NCI-H69 (cell line): ENCODE data around the gene GOLIM4.

Experiments
- DNase-seq: peaks from one replicate; lab custom pipeline; 2025; lab: John Stamatoyannopoulos, UW

Gene GOLIM4

DNA sequence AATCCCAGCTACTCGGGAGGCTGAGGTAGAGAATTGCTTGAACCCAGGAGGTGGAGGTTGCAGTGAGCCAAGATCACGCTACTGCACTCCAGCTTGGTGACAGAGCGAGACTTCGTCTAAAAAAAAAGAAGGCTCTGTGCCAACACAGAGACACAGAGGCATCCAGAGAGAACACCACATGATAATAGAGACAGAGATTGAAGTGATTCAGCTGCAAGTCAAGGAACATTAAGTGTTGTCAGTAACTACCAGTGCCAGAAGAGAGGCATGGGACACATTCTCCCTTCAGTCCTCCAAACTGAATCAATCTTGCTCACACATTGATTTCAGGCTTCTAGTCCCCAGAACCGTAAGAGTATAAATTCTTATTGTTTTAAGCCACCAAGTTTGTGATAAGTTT is 97.5 kb downstream of the GOLIM4 start:
- DNase-seq = no peak

DNA sequence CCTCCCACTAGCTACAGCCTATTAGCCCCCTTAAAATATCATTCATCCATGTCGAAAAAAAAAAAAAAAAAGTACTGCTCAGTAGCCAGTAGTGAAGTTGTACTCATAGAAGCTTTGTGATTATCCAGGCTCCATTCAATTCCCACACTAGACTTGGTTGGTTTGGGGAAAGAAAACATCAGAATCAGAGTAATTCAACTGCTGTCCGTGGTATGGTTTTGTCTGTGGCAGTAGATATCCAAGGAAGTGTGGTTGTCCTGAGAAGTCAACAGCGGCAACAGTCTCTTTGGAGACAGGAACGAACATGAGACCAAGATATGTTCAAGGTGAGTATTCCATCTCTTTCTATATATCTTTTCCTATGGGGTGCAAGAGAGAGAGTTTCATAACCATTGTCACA is 99.2 kb downstream of the GOLIM4 start:
- no peak for DNase-seq

DNA sequence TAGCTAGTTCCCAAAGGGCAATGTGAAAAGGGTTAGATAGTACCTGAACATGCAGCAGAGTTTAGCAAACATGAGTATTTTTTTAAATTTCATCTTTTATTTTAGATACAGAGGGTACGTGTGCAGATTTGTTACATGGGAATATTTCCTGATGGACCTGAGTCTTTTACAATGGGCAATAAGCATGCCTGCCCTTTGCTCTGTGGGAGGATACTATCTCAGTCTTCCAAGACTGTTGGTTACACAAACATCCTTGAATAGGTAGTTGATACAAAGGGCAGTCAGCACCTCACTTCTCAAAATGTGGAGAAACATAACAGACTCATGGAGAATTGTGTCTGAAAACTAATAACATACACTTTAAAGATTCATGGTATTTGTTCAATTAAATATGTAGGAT is 103.3 kb downstream of the GOLIM4 start:
- peak; percentile 28 for DNase-seq

DNA sequence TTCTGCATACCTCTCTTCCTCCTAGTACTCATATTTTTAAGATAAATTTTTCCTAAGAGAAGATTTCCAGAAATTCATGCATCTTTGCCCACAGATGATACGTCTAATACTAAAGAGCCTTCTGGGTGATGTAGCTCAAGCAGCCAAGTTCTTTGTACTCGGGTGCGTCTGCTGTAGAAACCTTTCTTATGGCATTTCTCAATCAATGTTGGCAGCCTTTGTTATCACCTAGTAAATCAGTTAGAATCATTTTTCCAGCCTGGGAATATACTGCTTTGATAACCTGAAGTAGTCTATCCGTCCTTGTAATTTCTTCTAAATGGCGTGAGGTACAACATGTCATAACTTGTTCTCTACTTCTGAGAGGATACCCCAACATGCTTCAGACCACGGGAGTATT is 104.5 kb downstream of the GOLIM4 start:
- DNase-seq = no peak

GRCh38 chr3:167989999-167990398 is 105.7 kb downstream of the GOLIM4 start:
- no peak for DNase-seq

DNA sequence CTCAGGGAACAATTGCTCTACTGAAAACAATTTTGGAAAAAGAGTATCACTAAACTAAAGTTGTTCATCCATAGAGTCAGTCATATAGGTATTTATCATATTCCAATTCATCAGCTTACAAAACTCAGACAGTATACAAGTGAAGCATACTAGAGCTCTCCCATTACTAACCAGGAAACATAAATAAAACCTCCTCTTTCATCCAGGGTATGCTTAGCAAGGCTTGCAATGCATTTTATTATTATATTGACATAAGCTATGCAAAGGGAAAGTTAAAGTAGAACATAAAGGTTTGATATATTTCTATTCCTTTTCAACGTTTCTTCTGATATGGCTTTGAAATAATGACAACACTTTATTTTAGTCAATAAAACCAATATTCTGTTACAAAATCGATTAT is 106.7 kb downstream of the GOLIM4 start:
- no peak for DNase-seq

DNA sequence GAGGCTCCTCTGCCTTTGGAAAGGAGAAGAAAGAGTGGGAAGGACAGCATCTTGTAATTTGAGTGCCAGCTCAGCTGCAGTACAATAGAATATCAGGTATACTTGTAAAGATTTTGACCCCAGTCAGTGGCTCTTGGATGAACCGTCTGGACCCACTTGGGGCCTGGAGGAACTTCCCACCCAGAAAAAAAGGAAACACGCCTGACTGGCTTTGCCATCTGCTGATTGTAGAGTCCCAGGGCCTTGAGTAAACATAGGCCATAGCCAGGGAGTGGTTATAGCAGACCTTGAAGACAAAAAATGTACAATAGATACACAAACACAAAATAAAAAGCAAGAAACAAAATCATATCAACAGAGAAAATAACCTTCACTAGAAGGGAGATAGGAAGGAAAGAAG is 112.1 kb downstream of the GOLIM4 start:
- DNase-seq = peak; percentile 68

DNA sequence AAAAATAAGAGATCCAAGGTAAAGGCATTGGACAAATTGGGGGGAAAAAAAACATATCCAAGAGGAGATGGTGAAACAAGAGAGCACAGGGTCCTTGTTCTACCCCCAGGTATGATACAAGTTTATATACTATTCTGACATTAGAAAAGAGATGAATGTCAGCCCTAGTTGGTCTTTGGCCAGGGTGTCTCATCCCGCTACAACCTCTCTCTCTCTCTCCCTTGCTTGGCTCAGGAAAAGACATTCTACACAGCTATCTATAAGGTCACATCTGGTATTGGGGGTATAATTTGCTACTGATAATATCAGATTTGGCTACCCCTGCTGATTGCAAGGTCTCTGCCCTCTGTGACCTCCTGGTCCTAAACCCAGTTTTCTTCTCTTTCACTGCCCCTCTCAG is 117.2 kb downstream of the GOLIM4 start:
- no peak for DNase-seq

DNA sequence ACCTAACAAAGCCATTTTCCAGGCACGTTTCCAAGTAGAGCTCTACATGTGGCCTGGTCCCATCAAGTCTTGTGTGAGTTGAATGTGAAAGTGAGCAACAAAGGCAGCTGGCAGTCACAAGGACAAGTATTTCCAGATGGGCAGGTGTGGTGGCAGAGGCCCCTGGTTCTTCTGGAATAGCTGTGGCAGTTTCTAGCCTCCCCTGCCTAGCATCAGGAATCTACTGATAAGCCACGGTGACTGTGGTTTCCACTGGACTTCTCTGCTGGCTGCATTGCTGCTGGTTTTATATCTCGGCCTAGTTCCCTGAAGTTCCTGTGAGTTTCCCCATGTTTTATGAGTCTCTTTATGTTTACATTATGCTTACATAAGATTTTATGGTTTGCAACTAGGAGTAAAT is 117.7 kb downstream of the GOLIM4 start:
- DNase-seq = peak; percentile 60

DNA sequence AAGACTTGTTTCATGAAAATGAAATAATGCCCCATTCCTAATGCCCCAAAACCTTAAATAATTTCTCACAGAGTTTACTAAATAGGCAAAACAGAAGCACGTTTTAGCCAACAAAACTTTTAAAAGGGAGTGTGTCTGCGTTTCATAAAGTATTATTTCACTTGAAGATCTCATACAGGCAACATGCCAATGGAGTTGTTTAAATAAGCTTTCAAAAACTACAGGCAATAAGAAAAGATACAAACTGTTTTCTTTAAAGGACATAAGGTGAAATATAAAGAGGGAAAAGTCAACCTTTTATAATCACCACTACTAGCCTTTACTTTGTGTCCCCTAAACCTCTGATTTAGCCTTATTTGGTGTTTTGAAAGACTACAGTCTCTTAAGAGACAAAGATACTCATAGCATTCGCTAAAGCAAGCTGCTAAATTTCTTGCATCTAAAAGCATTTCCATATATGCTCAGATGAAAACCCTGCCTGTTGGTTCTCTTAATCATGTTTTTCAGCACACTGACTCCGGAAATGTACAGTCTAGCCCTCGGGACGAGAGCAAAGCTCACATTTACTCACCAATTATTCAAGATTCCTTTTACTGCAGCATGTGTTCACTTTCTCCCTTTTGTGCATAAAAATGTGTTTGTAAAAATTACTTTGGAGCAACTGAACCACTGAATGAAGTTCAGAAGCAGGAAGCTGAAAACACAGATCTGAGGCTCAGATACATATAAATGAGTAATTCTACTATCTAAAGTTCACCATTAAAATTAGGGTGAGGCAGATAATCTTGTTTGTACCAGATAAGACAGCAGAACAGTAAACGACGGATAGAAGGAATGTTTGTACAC is 119.0 kb downstream of the GOLIM4 start:
- DNase-seq = no peak

- DNase-seq = no peak
Observed at GRCh38 chr3:167973901-167974300, 121.8 kb downstream of the GOLIM4 start.

DNA sequence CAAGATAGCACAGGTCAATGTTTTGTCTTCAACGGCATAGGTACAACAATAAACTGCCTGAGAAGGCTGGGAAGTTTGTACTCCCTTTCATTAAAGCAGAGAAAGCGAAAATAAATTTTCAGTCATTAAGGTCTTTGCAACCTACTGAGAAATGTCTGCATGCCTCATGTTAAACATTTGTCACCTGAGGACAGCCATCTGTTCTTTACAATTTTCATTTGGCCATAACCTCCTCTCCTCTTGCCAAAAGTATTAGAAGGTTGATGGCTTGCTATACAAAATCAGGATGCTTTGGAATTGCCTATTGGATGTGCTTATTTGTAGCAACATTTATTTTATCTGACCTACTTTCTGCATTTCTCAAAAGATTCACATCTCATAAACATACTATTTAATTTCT is 122.7 kb downstream of the GOLIM4 start:
- peak; percentile 63 for DNase-seq

DNA sequence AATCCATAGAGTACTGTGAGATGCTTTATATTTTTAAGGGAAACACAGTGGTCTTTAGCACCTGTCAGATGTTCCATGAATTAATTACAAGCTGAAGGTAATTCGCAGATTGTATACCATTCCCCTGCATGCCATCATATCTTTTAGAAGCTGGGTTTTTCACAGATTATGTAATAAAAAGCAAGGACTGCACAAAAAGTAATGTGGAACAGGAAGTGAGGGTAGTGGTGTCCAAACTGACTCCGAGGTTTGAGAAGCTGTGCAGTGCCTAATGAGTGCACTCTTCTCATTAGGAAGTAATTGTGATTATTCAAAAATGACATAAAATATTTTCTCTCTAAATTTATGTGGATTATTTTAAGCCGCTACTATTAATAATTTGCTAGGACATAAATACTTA is 123.2 kb downstream of the GOLIM4 start:
- no peak for DNase-seq

GRCh38 chr3:167969548-167969947 is 126.2 kb downstream of the GOLIM4 start:
- no peak for DNase-seq

DNA sequence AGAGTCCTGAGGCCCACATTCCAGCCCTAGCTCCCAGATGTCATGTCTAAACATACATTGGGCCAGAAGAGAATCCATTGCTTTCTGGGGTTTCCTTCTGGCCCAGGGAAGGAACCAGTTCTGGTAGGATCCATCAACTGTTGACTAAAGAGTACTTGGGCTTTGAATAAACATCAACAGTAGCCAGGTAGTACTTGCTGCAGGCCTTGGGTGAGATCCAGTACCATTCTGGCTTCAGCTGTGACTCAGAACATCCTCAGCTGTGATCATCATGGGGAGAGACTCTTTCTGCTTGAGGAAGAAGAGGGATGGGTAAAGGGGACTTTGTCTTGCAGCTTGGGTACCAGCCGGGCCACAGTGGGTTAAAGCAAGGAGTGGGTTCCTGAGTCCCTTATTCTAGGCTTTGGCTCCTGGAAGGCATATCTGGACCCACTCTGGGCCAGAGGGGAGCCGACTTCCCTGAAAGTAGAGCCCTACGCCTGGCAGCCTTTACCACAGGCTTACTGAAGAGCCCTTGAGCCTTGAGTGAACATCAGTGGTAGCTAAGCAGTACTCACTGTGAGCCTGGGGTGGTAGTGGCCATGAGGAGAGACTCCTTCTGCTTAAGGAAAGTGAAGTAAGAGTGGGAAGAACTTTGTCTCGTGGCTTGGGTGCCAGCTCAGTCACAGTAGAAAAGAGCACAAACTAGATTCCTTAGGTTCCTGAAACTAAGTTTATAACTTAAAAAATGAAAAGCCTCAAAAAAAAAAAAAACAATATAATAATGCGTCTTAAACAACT is 128.3 kb downstream of the GOLIM4 start:
- no peak for DNase-seq
